ENCODE data around the gene HIGD1A.

Gene HIGD1A

GRCh38 chr3:42804106-42804830 is at the start of gene HIGD1A:
Gene HIGD1A, minus strand, starts transcription at chr3:42804490. Its CDS starts 10,237 bp downstream, at chr3:42794253.
- peak; percentile 98 for DNase-seq

GRCh38 chr3:42853739-42854302 is 49.5 kb upstream of the HIGD1A start:
- no peak for DNase-seq

GRCh38 chr3:42853056-42853455 is 48.8 kb upstream of the HIGD1A start:
- no peak for DNase-seq

GRCh38 chr3:42852441-42852840 is 48.2 kb upstream of the HIGD1A start:
- DNase-seq = no peak

- DNase-seq = peak; percentile 70
Observed at GRCh38 chr3:42851228-42851834, 47.0 kb upstream of the HIGD1A start.

- no peak for DNase-seq
Observed at GRCh38 chr3:42850263-42850662, 46.0 kb upstream of the HIGD1A start.

- no peak for DNase-seq
Observed at GRCh38 chr3:42849017-42849416, 44.7 kb upstream of the HIGD1A start.

GRCh38 chr3:42847731-42848130 is 43.4 kb upstream of the HIGD1A start:
- no peak for DNase-seq

GRCh38 chr3:42846685-42847522 is 42.6 kb upstream of the HIGD1A start:
- no peak for DNase-seq

- DNase-seq = no peak
Observed at GRCh38 chr3:42844815-42845214, 40.5 kb upstream of the HIGD1A start.

GRCh38 chr3:42844412-42844713 is 40.1 kb upstream of the HIGD1A start:
- no peak for DNase-seq

GRCh38 chr3:42843713-42844411 is 39.6 kb upstream of the HIGD1A start:
- no peak for DNase-seq

GRCh38 chr3:42841332-42841731 is 37.0 kb upstream of the HIGD1A start:
- DNase-seq = no peak

- DNase-seq = peak; percentile 39
Observed at GRCh38 chr3:42839616-42840015, 35.3 kb upstream of the HIGD1A start.

GRCh38 chr3:42838571-42838970 is 34.3 kb upstream of the HIGD1A start:
- DNase-seq = no peak

GRCh38 chr3:42836150-42837123 is 32.1 kb upstream of the HIGD1A start:
- DNase-seq = peak; percentile 41

GRCh38 chr3:42831321-42831713 is 27.0 kb upstream of the HIGD1A start:
- peak; percentile 53 for DNase-seq

GRCh38 chr3:42830437-42831320 is 26.4 kb upstream of the HIGD1A start:
- no peak for DNase-seq

- no peak for DNase-seq
Observed at GRCh38 chr3:42829628-42830436, 25.5 kb upstream of the HIGD1A start.
